Measurements from ENCODE around the gene PHYHIPL.

The PHYHIPL gene

DNA sequence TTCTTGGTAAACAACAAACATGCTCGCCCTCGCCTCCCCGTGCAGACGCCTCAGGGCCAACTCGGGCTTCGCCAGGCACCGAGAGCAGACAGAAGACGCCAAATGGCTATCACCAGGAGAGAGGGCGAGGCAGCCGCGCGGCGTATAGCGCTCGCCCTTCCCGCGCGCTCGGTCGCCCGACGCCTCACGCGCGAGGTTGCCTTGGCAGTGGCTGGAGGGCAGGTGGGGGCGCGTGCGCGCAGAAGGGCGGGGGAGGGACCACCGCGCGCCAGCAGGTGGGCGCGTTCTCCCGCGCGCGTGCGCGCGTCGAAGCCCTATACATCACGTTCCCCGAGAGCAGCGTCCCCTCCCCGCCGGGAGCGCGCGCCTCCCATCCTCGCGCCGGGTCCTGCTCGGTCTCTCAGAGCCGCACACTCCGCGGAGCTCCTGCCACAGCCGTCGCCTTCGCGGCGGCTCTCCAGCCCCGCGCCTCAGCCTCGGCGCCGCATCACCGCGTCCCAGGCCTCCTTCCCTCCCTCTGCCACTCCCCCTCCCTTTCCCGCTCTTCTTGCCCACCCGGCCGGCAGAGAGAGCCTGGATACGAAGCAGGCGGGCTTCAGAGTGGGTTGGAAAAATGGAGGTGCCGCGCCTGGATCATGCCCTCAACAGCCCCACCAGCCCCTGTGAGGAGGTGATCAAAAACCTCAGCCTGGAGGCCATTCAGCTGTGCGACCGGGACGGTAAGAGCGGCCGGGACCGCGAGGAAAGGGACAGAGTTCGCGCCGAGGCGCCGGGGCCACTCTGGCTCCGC lies at the start of gene PHYHIPL:
Gene PHYHIPL (plus strand): TSS at position 403 of the 790 bp plus-strand sequence. CDS start 211 bp downstream, at position 614.
- no peak for DNase-seq

DNA sequence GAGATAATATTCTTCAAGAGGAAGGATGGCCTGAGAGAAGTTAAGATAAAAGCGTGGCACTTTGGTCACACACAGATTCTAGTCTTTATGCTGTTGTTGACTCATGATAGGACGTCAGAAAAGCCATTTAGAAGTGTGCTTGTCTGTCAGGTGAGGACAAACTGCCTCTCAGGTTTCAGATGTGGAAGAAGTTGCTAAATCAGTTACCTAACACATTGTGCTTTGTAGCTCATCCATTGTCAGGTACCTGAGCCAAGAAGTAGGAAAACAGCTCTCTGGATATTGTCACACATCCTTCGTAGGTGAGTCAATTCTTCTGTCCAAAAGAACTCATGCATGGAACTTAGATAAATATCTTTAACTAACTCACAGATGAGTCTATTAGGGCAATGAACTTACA lies 49.5 kb upstream of the PHYHIPL start:
- no peak for DNase-seq

DNA sequence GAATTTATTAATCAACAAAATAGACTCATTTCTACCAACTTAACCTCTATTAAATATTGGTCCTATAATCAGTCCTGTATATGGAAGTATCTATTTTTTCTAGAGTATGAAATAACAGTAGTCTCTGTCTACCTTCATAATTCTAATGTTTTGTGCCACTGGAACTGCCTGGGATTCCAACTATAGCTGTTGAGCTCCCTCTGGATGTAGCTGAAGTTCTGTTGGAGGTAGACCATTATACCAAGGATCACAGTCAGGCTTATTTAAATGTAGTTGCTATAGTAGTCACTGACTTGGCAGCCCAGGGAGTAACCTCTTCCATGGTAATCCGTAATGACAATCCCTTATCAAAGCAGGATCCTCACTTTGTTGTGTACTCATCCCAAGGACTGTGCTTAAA lies 48.5 kb upstream of the PHYHIPL start:
- DNase-seq = no peak

DNA sequence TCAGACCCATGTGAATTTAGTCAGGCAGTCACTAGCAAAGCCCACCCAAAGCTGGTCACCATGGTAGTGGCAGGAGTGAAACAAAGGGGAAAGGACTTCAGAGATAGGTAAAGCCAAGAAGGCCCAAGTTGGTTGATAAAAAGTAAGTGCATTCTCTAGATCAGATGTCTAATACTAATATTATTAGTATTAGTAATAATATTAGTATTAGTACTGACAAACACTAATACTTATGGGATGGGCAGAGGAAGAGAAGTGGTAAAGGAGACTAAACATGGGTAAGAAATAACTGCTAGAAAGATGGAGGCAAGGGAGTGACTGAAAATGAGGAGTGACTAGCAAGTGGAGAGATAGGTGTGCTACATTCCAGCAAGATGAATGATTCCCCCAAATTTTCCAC lies 46.6 kb upstream of the PHYHIPL start:
- no peak for DNase-seq

DNA sequence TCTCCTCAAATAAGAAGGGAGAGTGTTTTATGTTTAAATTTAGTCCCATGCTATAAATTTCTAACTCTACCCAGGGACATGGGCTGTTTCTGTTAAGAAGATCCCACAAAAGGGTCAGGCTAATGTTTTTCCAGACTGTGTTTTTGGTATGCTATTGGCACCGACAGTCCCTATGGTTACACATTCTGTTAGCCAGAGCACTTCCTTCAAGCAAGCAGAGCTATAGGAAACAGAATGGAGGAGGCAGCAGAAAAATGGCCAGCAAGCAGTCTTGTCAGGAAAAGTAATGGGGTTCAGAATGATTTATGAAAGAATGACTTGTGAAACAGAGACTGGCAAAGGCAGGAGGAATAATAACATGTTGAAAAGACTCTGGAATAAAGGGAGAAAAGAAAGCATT lies 44.8 kb upstream of the PHYHIPL start:
- no peak for DNase-seq

DNA sequence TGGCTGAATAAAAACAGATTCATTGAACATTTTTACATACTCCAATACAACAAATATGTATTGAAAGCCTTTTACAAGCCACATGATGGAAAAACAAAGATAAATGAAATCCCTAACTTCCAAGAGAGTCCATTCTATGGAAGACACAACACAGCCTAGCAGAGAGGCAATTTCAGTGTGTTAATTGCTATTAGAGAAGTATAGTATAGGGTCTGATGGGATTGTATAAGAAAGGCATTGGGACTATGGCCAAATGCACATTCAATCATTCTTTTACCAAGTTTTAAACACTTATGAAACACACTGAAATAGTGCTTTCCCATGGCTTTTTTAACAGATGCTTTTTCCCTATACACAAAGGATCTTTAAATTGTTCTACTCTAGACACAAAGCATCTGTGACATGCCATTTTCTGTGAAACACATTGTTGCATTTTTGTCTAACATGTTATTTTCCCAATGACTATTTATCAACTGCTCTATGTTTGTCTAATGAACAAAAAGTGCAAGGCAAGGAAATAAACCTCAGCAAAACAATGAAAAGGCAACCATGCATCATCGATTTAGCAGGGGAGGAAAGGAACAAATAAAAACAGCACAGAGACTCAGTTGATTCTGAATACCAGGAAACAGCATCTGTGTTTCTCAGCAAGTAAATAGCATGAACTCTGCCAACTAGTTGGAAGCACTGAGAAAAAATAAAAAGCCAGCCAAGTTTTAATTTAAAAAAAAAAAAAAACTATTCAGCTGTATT lies 42.4 kb upstream of the PHYHIPL start:
- no peak for DNase-seq

DNA sequence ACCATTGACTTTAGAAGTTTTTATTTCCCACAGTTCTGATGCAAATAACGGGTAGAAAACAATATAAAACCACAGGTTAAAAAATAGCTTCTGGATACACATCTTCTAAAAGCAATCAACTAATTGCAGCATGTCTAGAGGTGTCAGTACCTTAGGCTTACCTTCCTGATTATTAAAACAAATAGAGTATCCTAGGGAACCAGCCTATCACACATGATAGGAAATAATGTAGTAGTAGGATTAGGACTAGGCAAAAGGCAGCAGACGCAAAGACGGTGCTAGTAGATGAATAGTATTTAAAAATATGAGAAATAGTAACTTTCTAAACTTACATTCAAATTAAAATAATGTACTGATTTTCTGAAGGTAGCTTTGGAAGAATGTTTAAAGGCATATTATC lies 41.7 kb upstream of the PHYHIPL start:
- DNase-seq = no peak

DNA sequence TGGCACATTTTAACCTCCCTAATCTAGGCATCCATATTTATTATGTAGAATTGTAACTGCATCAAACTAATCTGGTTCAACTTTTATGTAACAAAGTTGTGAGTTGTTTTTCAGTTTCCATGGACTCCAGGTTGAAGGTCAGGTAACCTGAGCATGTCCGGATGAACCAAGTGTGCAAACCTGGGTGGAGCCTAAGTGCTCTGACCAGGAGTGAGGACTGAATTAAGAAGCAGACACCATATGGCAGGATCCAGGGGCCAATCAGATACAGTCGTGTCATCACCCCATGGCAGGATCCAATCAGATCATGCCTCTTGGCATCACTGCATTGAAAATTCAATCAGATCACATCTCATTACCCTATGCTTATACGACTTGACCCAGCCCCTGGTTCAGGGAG lies 41.2 kb upstream of the PHYHIPL start:
- no peak for DNase-seq

DNA sequence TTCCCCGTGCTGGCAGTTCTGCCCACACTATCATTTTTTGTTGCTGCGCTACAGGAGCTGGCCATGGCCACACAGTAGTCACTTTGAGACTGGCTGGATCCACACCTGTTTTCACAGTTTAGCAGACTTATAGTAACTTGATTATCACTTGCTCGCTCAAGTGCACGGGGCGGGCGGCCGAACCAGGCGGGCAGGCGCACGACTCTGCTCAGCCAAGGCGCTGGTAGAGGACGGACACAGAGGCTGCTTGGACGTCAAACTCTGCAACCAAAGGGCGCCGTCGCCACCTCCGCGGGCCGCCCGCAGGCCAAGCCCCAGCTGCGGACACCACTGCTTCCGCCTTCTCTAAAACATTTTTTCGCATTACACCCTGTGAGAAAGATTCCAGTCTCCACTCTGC lies 38.4 kb upstream of the PHYHIPL start:
- DNase-seq = no peak

DNA sequence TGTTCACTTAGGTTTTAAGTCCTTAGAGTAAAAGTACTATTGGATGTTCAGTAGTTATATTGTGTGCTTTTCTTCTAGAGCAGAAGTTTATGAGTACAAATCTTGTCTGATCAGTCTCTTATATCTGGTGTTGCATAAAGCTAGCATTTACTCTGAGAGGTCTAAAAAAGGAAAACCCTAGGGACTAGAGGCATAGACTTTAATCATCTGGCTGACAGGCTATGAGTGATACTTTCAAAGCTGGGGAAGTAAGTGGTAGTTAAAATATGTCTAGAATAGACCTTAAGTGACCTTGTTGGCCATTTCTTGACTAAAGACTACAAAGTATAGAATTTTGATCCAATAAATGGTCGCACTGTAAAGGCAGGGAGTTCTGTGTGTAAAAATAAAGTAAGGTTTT lies 32.9 kb upstream of the PHYHIPL start:
- no peak for DNase-seq

DNA sequence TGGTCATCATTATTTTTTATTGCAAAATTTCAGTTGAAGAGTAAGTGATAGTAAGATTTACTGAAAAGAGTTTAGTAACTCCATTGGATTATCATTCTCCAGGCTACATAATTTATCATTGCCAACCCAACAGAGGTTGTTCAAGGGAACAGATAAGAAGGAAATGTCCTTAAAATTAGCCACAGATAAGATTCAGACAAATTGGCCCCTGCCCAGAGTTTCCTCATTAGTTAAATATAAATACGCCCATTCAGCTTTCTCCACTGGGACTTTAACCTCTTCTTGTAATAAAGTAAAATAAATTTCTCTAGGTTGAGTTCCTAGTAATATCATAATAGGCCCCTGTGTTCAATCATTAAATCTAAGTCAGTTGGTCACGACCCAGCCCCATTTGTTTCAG lies 27.7 kb upstream of the PHYHIPL start:
- no peak for DNase-seq

DNA sequence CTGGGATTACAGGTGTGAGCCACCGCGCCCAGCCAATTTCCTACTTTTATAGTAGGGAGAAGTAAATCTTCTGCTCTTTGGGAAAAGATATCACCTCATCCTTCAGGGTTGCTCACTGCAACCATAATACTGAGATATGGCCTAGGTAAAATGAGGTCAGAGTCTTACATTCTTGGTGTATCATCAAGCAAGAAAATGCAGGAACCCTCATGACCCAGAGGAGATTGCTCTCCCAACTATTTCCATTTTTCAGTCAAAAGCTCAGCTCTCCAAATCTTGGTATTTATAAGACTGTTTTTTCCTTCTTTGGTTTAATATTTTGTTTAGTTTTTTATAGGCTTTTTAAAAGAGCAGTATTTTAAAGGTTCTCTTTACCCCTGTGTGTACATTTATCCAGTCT lies 20.9 kb upstream of the PHYHIPL start:
- DNase-seq = no peak

DNA sequence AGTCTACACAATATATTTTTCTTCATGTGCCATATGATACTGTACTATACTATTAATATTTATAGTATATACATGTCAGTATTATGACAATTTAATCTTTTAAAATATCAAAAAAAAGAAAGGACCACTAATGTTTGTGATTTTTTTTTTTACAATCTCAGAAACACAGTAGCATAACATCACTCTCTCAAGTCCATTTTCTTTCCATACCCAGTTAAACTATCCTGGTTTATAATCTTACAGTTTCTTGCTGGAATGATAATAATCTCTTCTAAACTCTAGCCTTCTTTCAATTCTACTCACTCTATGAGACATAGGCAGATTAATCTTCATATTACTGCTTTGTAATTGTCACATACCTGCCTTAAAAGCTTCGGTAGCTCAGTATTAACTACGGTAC lies 8.9 kb upstream of the PHYHIPL start:
- no peak for DNase-seq

DNA sequence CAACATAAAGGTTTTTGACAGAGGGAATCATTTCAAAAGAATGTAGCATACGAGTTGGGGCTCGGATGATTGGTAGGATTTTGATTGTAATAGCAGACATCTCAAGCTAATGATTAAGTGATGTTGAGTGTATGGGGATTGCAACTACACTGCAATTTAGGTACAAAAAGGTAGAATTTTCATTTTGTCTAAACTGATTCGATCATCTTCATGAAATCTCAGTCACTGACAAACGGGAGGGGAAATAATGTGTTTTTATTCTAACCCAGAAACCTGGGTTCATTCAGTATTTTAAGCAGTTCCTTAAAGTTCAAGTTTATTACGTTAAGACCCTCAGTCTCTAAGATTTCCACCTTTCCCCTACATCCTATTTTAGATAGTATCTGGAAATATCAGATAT lies 3.9 kb upstream of the PHYHIPL start:
- DNase-seq = no peak

DNA sequence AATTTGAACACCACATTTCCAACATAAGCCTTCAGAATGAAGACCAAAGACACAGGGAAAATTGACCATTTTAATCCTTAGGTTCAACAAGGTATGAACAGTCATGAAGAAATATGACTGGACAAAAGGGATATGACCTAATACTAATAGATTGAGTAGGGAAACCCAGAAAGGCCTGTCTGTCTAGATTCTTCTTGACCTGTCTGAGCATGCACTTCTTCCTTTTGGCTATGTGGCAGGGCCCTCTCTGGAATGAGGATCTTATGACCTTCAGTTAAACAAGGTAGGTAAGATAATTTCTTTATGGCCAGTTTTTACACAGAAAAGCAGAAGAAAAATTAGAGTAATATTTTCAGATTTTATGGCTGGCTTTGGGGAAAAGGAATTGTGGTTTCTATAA lies 3.0 kb upstream of the PHYHIPL start:
- no peak for DNase-seq

DNA sequence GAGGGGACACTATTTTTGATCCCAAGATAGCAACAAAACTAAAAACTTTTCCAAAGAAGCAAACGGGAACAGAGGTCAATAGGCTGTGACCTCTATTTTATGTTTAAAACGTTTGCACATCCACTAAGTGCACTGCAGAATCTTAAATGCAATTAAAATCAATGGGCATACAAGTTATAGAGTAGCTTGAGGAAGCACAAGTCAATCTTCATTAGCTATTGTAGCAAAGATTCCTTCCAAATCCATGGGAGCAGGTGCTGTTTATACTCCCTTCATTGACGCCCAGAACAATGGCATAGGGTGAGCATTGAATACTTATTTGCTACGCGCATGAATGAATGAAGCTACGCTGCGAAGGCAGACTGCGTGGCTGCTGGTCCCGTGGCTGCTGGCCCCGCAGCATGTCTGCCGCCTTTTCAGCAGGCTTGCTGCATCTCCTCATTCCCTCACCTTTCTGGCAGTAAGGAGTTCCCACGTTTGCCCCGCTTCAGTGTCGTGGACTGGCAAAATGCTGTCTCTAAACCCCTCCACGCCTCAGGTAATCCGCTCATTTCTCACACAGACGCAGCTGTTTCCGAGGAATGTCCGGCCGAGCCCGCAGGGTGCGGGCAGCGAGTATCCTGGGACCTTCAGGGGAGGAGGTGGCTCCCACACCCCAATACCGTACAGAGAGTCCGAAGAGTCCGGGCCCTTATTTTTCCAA lies 754 bp upstream of the PHYHIPL start:
- DNase-seq = no peak

DNA sequence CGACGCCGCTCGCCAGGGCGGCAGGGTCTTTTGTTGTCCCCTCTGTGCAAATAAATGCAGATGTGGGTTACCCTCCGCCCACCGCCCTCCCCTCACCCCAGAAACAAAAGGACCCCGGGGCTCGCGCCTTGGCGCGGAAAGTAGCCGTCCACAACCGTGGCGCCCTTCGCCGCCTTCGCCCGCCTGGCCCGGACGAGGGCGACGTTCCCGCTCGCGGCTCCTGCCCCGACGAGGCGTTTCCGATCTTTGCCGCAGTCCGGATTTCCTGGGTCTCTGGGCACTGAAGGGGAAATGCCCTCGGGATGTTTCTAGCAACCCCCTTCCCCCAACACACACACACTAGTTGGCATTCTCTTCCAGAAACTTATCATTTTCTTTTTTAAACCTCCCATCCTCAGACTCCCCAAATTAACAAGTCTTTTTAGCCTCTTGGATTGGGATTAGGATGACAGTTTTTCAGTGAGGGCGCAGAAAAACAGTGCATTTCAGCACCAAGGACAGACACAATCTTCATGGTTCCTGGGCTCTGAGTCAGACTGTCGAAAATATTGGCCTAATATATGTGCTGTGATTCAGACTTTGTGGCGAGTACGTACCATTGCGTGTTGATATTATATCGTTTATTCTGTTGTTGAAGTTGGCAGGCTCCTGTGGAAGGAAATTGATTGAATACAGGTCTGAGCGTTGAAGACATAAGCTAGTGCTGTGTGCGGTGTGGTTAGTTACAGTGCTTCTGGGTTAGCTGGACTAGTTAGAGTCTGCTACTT lies 771 bp downstream of the PHYHIPL start:
- no peak for DNase-seq

DNA sequence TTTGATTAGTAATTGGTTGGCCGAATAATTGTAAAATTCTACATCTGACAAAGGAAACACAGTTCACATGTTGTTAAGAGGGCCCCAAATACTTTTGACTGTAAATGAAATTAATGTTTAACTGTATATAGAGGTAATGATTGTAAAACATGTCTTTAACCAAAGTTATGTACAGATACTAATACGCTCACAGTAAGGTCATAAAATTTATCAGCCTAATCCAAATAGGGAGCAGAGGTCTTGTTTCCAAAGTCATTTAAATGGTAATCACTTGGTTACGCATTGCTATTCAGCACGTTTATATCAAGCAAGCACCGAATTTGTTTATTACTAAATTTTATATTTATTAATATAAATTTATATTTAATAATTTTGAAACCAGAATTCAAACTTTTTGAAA lies 1.4 kb downstream of the PHYHIPL start:
- DNase-seq = no peak

DNA sequence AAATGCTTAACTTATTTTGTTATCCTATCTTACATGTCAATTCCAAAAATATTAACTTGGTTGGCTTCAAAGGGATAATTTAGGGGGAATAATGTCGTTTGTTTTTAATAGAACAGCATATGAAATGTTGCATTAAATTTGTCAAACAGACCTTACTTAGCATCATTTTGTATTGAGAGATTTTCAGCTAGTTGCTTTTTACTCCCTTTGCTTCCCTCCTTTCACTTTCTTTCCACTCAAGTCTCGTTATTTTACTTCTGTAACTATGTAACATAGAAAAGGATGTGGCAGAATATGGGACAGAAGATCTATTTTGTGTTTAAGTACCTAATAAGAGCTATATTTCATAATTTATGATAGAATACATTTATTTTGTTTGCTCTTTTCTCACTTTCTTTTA lies 2.6 kb downstream of the PHYHIPL start:
- DNase-seq = no peak

DNA sequence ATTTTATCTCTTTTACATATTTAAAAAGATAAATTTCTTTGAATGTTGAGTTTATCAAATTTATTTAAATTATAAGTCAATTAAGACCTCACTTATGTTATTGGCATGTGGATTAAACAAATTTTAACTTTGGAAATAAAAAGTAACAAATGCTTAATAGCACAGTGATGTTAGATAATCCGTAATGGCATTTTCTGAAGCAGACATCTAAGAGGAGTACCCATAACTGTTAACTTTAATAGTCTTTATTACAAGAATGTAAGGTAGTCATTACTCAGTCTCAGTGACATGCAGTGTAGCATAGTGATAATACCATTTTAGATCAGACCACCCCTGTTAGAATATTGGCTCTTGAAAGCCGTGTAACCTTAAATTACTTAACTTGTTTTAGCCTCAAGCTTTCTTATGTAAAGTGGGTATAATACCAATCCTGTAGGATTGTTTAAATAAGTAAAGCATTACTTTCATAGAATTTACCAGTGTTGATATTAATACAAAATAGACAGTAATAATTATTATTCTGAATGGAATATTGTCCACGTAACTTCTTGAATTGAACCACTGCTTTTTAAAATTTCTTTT lies 4.3 kb downstream of the PHYHIPL start:
- no peak for DNase-seq

DNA sequence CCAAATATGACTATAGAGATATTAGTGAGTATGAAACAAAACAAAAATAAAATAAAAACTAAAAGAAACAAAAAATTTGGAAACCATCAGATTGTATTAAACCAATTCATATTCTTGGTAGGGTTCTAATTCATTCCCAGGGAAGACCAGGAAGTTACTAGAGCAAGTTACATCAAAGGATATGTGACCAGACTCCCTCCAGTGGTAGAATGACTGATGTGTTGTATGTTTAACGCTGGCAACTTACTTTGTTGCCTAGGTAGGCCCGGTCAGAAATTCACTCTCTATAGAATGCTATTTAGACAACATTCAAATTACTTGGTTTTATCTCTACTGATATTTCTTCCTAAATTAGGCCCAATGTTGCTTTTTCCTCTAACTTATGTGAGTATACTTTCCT lies 5.2 kb downstream of the PHYHIPL start:
- DNase-seq = no peak

DNA sequence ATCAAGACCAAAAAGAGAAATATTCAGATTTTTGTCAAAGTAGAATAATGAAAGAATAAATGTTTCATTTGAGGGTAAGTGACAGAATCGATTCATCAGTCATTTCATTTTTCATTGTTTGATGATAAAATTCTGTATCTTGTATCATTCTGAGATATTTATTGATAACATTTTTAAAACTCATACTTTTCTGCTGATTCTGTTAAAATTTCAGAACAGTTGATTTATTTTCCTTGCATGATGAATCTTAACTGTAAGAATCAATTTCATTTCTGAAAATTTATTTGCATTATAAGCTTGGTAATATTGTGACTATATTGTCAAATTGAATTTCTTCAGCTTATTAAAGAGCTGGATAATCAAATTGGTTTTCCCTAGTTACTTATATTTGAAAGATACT lies 13.9 kb downstream of the PHYHIPL start:
- DNase-seq = no peak

DNA sequence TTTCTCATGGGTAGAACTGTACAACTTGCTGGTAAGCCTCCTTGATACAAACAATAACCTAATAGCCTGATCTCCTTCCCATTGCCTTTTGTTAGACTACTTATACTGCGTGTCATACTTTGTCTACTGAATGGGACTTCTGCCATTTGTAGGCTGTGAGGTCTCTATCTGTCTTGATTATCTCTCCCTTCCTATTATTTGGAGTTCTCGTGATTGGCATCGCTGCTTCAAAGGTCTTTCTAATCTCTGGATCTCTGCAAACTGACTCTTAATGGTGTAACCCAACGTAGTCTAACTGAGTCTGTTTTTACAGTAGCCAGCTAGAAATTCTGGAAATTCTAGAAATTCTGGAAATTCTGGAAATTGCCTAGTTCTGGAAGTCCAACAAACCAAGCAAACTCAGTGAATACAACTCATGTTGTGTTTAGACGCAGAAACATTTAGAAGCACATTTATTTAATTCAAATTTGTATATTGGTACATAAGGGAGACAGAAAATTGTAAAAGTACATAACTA lies 29.8 kb downstream of the PHYHIPL start:
- DNase-seq = no peak

All from activated CD8-positive, alpha-beta memory T cell treated with anti-CD3 and anti-CD28 coated beads, Interleukin-2, amount 50 U/mL, for 4 hours (primary cell).